Measurements from ENCODE around the gene CTF1.

DNA sequence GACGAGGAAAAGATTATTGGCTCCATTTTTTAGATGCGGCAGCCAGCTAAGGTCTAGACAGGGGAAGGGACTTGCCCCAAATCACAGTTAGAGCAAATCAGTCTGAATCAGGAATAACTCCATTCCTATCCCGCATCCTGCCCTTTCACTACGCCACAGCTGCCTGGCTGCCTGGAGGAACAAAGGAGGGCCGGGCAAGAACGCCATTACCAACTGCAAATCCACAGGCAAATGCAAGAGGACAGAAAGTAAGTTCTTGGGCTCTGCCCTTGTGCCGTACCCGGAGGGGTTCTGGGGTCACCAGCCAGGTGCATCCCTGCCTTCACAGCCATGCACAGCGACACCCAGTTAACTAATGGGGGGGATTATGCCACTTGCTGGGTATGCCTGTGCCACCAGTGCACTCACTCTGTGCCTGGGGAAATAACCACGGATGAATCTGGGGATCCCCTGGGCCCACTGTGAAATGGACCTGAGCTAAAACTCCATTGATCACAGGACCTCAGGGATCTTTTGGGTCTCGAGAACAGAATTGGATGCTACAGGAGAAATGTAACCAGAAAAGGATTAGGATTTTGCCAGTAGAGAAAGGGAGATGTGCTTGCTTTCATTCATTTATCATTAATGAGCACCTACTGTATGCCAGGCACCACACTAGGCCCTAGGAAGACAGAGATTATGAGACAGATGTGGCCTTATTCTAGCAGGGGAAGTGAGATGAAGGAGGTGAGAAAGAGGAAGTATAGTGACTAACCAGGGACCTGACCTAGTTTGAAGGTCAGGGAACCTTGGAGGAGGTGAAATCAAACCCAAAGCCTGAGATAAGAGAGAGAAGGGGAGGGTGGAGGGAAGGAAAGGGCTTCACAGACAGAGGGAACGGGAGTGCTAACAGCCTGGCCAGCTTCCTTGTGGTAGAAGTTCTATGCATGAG, 20.3 kb upstream of the CTF1 start:
- TF ChIP-seq POLR2A (IDR thresholded peaks at IDR 0.05), result no peak
- TF ChIP-seq, protein P1, sequence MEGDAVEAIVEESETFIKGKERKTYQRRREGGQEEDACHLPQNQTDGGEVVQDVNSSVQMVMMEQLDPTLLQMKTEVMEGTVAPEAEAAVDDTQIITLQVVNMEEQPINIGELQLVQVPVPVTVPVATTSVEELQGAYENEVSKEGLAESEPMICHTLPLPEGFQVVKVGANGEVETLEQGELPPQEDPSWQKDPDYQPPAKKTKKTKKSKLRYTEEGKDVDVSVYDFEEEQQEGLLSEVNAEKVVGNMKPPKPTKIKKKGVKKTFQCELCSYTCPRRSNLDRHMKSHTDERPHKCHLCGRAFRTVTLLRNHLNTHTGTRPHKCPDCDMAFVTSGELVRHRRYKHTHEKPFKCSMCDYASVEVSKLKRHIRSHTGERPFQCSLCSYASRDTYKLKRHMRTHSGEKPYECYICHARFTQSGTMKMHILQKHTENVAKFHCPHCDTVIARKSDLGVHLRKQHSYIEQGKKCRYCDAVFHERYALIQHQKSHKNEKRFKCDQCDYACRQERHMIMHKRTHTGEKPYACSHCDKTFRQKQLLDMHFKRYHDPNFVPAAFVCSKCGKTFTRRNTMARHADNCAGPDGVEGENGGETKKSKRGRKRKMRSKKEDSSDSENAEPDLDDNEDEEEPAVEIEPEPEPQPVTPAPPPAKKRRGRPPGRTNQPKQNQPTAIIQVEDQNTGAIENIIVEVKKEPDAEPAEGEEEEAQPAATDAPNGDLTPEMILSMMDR (IDR thresholded peaks at IDR 0.05), result no peak
